Type B pancreatic cell (in vitro differentiated cells): ENCODE measurements around the gene RPS19BP1. TPM values are rescaled to one million over a fixed set of nuclear protein-coding genes. Genes with fewer than 3 reads are reported as not detected.

ENCODE experiments used
- DNase-seq: peaks from one replicate; pipeline ENCODE4 v3.0.0; 2021; ENCODE audit warnings: mixed read lengths; ENCODE audit not compliant: unreplicated experiment; ENCODE audit errors: extremely low spot score
- H3K27ac Mint-ChIP-seq: 2 replicates; pipeline ENCODE4 v1.8.0; 2021; ENCODE audit warnings: mild to moderate bottlenecking, mixed read lengths
- H3K27me3 Mint-ChIP-seq: 2 replicates; pipeline ENCODE4 v1.8.0; 2021; ENCODE audit warnings: mixed read lengths
- H3K36me3 Mint-ChIP-seq: 2 replicates; pipeline ENCODE4 v1.8.0; 2021; ENCODE audit warnings: mixed read lengths
- H3K4me1 Mint-ChIP-seq: one replicate; pipeline ENCODE4 v1.8.0; 2021; ENCODE audit warnings: mixed read lengths; ENCODE audit not compliant: unreplicated experiment
- H3K4me3 Mint-ChIP-seq: 2 replicates; pipeline ENCODE4 v1.8.0; 2021; ENCODE audit warnings: mild to moderate bottlenecking, mixed read lengths
- H3K9me3 Mint-ChIP-seq: 2 replicates; pipeline ENCODE4 v1.8.0; 2021; ENCODE audit warnings: mixed read lengths
- CTCF ChIP-seq: fragments of 200-600 bp; sonication (generic); conservative IDR thresholded peaks from 2 replicates; pipeline ENCODE4 v1.5.0; 2021; ENCODE audit warnings: antibody characterized with exemption, mild to moderate bottlenecking
- total RNA-seq: library from RNA; stranded (reverse); gene quantifications from 2 replicates; pipeline ENCODE4 v1.2.1, GENCODE V29; 2021; ENCODE audit warnings: low replicate concordance

The RPS19BP1 gene
- total RNA-seq, 1 donor from 2014 or later, result 52.3 TPM

- Mint-ChIP-seq H3K4me1 (peaks cover 8% of the 10 kb centered on the region), H3K36me3 (peaks cover 5% of the 10 kb centered on the region), H3K9me3 (no peaks in the 10 kb centered on the region), H3K4me3 (no peak overlapping the region), H3K27ac (no peak overlapping the region), H3K27me3 (no peaks in the 10 kb centered on the region)
- DNase-seq, result no peak
- TF ChIP-seq CTCF, result no peak
Measured at GRCh38 chr22:39486951-39487825, 45.4 kb downstream of the RPS19BP1 start.

- no peaks in the 10 kb centered on the region for H3K4me1 Mint-ChIP-seq
- H3K9me3 Mint-ChIP-seq, result no peaks in the 10 kb centered on the region
- H3K27me3 Mint-ChIP-seq, result no peaks in the 10 kb centered on the region
- TF ChIP-seq CTCF, result no peak
- DNase-seq, result no peak
- H3K36me3 Mint-ChIP-seq, result no peaks in the 10 kb centered on the region
- H3K4me3 Mint-ChIP-seq, result no peak overlapping the region
- H3K27ac Mint-ChIP-seq, result no peak overlapping the region
Measured at GRCh38 chr22:39482768-39483167, 49.8 kb downstream of the RPS19BP1 start.

GRCh38 chr22:39481595-39481994, 51.0 kb downstream of the RPS19BP1 start:
- Mint-ChIP-seq H3K4me3 (no peak overlapping the region), H3K9me3 (no peaks in the 10 kb centered on the region), H3K4me1 (no peaks in the 10 kb centered on the region), H3K36me3 (no peaks in the 10 kb centered on the region), H3K27ac (no peak overlapping the region), H3K27me3 (no peaks in the 10 kb centered on the region)
- DNase-seq, result no peak
- TF ChIP-seq CTCF, result no peak

GRCh38 chr22:39481054-39481453, 51.5 kb downstream of the RPS19BP1 start:
- no peak overlapping the region for H3K27ac Mint-ChIP-seq
- no peaks in the 10 kb centered on the region for H3K36me3 Mint-ChIP-seq
- peaks cover 5% of the 10 kb centered on the region for H3K4me1 Mint-ChIP-seq
- TF ChIP-seq CTCF, result no peak
- no peak overlapping the region for H3K4me3 Mint-ChIP-seq
- H3K9me3 Mint-ChIP-seq, result no peaks in the 10 kb centered on the region
- H3K27me3 Mint-ChIP-seq, result no peaks in the 10 kb centered on the region
- DNase-seq, result no peak

GRCh38 chr22:39480557-39480956, 52.0 kb downstream of the RPS19BP1 start:
- Mint-ChIP-seq H3K9me3 (no peaks in the 10 kb centered on the region), H3K27ac (no peak overlapping the region), H3K4me1 (peaks cover 10% of the 10 kb centered on the region), H3K4me3 (no peak overlapping the region), H3K36me3 (no peaks in the 10 kb centered on the region), H3K27me3 (no peaks in the 10 kb centered on the region)
- no peak for TF ChIP-seq CTCF
- DNase-seq, result no peak
